Gastroesophageal sphincter (tissue), 3 donors: Measurements from ENCODE around the gene TSPYL2.
A peak's percentile ranks its signal among the peaks of the same experiment; 100 is the strongest.

Experiments
- CTCF ChIP-seq, 4 experiments: fragments of 200-600 bp in 2 of 4; fragments of 450-650 bp in 2 of 4; sonication (generic) in 1 of 4; IDR thresholded peaks; one replicate each; pipeline ENCODE4 v1.5.1; 2017 to 2019; ENCODE audit warnings: antibody characterized with exemption in 4 of 4, mild to moderate bottlenecking in 2 of 4, moderate library complexity in 2 of 4
- POLR2AphosphoS5 ChIP-seq: sonication (generic); formaldehyde crosslinking; IDR thresholded peaks from one replicate; pipeline ENCODE4 v1.6.1; 2017; ENCODE audit warnings: antibody characterized with exemption

GRCh38 chrX:53116101-53116500 lies 33.9 kb downstream of the TSPYL2 start:
- TF ChIP-seq CTCF (IDR thresholded peaks at IDR 0.05) (no peak), POLR2AphosphoS5 (peak; percentile 23)
